CD4-positive, alpha-beta memory T cell (primary cell): Measurements from ENCODE around the gene GCHFR. TPM values are rescaled to one million over a fixed set of nuclear protein-coding genes. Genes with fewer than 3 reads are reported as not detected.

ENCODE experiments used
- CTCF ChIA-PET: fragments of 350-600 bp; sonication (Branson Sonifier 250); formaldehyde crosslinking; loops from one replicate; lab custom pipeline; 2021; ENCODE audit warnings: inconsistent platforms; ENCODE audit not compliant: partially characterized antibody; lab: Charles Lee
- POLR2A ChIA-PET: fragments of 350-600 bp; sonication (Branson Sonifier 250); formaldehyde crosslinking; loops from one replicate; lab custom pipeline; 2021; ENCODE audit not compliant: partially characterized antibody; lab: Charles Lee
- DNase-seq, 5 donors: peaks; one replicate each; pipeline versions ENCODE4 v3.0.0 to v3.0.0-alpha.2; 2020 to 2022; ENCODE audit warnings: mixed read lengths in 1 of 5
- H3K27ac ChIP-seq: one replicate; pipeline ENCODE4 v1.7.0; 2013; ENCODE audit warnings: low read depth, low read length
- H3K27me3 ChIP-seq: 2 replicates; pipeline ENCODE4 v1.7.0; 2013; ENCODE audit warnings: mild to moderate bottlenecking, low read length, moderate library complexity; ENCODE audit not compliant: insufficient read depth
- H3K36me3 ChIP-seq: 2 replicates; pipeline ENCODE4 v1.7.0; 2013; ENCODE audit warnings: mild to moderate bottlenecking, low read length, moderate library complexity; ENCODE audit not compliant: insufficient read depth
- H3K4me1 ChIP-seq: 2 replicates; pipeline ENCODE4 v1.7.0; 2013; ENCODE audit warnings: mild to moderate bottlenecking, low read length, moderate library complexity; ENCODE audit not compliant: insufficient read depth
- H3K4me3 ChIP-seq, 2 donors: one replicate each; pipeline ENCODE4 v1.7.0; 2013; ENCODE audit warnings: low read length in 2 of 2, mild to moderate bottlenecking in 1 of 2
- H3K9me3 ChIP-seq, 2 donors: one replicate each; pipeline ENCODE4 v1.7.0; 2013; ENCODE audit warnings: low read length in 2 of 2, control low read depth in 1 of 2; ENCODE audit not compliant: control insufficient read depth in 1 of 2
- H3K27ac Mint-ChIP-seq, 7 donors: one replicate each; pipeline ENCODE4 v1.8.0; 2020 to 2021; ENCODE audit warnings: mixed read lengths in 7 of 7, mild to moderate bottlenecking in 6 of 7, inconsistent platforms in 3 of 7, moderate library complexity in 3 of 7
- H3K27me3 Mint-ChIP-seq, 2 donors: one replicate each; pipeline ENCODE4 v1.8.0; 2020 to 2021; ENCODE audit warnings: mixed read lengths in 2 of 2
- H3K36me3 Mint-ChIP-seq, 2 donors: one replicate each; pipeline ENCODE4 v1.8.0; 2020 to 2021; ENCODE audit warnings: mixed read lengths in 2 of 2, inconsistent platforms in 1 of 2, mild to moderate bottlenecking in 1 of 2
- H3K4me1 Mint-ChIP-seq, 4 donors: one replicate each; pipeline ENCODE4 v1.8.0; 2020 to 2021; ENCODE audit warnings: mixed read lengths in 4 of 4, mild to moderate bottlenecking in 1 of 4
- H3K4me3 Mint-ChIP-seq, 8 donors: one replicate each; pipeline ENCODE4 v1.8.0; 2020 to 2021; ENCODE audit warnings: mixed read lengths in 8 of 8, mild to moderate bottlenecking in 7 of 8, moderate library complexity in 6 of 8, inconsistent platforms in 3 of 8
- H3K9me3 Mint-ChIP-seq, 8 donors: one replicate each; pipeline ENCODE4 v1.8.0; 2020 to 2021; ENCODE audit warnings: mixed read lengths in 8 of 8, mild to moderate bottlenecking in 5 of 8, inconsistent platforms in 3 of 8, moderate library complexity in 1 of 8
- intact Hi-C: fragments of 100-400 bp; cut with micrococcal nuclease; formaldehyde crosslinking; loops from one replicate; pipeline ENCODE4 v1.15.1; 2023
- polyA plus RNA-seq, 2 donors: library from polyadenylated mRNA; unstranded; fragments of 300-500 nt; fragmentation: Illumina TruSeq; gene quantifications; one replicate each; pipeline ENCODE4 v1.2.3, GENCODE V29; 2021
- total RNA-seq, 2 experiments: library from RNA; stranded (reverse); gene quantifications; one replicate each; pipeline ENCODE4 v1.2.3, GENCODE V29; 2021

GCHFR gene
- total and polyA plus RNA-seq, 4 experiments from 2014 or later, result 21.2 to 115 (median 49.4) TPM

DNA sequence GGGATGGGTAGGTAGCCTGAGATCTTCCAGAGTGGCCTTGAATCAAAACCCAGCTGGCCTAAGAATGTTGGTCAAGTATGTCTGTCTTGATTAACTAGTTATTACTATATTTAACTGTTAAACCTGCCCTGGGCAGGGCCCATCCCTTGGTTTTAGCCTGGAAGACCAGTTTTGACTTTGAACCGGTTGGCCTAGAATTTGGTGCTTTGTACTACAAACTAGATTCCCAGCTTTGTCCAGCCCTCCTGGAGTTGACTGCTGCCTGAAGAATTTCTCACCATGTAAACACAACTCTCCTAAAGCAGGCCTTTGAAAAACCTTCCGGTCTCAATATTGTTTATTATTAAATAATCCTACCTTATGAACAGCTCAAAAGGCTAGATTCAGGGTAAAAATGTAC lies 21.9 kb downstream of the GCHFR start:
- Histone ChIP-seq H3K36me3 (no peaks in the 10 kb centered on the region), H3K27me3 (no peaks in the 10 kb centered on the region), H3K27ac (no peak overlapping the region), H3K4me1 (peaks cover 23% of the 10 kb centered on the region), H3K4me3 (no peak overlapping the region), H3K9me3 (no peaks in the 10 kb centered on the region)
- no peak overlapping the region for H3K27ac Mint-ChIP-seq
- no peak for DNase-seq
- H3K4me1 Mint-ChIP-seq, result peaks cover 20 to 34% (median 27%) of the 10 kb centered on the region in 4 donors
- ChIA-PET POLR2A (no interaction called here), CTCF (interaction anchor here (0.7 to 7.9 kb wide), 9 partner anchors 10 to 196 kb away, joined by 3 to 120 read pairs (median 4); partner anchors contain the start of genes DNAJC17 and ZFYVE19)
- no peaks in the 10 kb centered on the region for H3K27me3 Mint-ChIP-seq
- H3K9me3 Mint-ChIP-seq, result no peaks in the 10 kb centered on the region
- peaks cover 0 to 8% of the 10 kb centered on the region in 2 donors for H3K36me3 Mint-ChIP-seq
- H3K4me3 Mint-ChIP-seq, result no peak overlapping the region
- intact Hi-C loops, result loop anchor here (2.0 kb wide), 1 partner anchor 21 kb away; the partner anchor contains the start of genes DNAJC17 and ZFYVE19

DNA sequence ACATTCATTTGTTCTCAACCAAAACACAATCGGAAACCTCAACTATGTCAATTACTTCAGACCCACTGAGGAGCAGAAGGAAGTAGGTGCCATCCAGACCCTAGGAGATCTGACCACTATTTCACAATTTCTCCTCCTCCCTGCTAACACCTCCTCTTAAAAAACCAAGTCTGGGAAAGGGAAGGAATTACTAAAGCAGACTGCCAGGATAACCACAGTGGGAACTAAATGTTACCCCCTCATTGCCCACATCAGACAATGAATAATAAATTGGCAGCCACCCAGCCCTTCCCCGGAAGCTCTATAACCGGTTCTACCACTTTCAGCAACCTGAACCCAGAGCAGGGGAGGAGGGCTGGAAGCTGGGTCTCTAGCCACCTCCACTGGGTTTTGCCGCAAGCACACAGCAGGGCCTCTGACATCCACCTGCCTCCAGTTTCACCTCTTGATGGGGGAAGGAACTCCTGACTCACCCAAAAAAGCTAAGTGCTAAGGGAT lies 23.5 kb downstream of the GCHFR start:
- H3K4me3 ChIP-seq, result no peak overlapping the region
- ChIA-PET CTCF (interaction anchor here (1.4 to 7.9 kb wide), 5 partner anchors 86 to 198 kb away, joined by 3 to 120 read pairs (median 6); partner anchors contain the start of genes KNL1 and VPS18), POLR2A (interaction anchor here (0.6 to 1.2 kb wide), 5 partner anchors 10 to 93 kb away, joined by 3 to 4 read pairs (median 3); partner anchors contain the start of genes GCHFR and RAD51)
- Mint-ChIP-seq H3K27ac (peak overlapping the region in 5 of 7 donors; percentile 24 to 88 (median 75)), H3K27me3 (no peaks in the 10 kb centered on the region), H3K4me1 (peaks cover 22 to 40% (median 28%) of the 10 kb centered on the region in 4 donors), H3K36me3 (peaks cover 8 to 11% of the 10 kb centered on the region in 2 donors), H3K9me3 (no peaks in the 10 kb centered on the region), H3K4me3 (peak overlapping the region in 6 of 8 donors; percentile 44 to 73 (median 49))
- peak; percentile 41 to 75 (median 45) for DNase-seq
- peaks cover 23% of the 10 kb centered on the region for H3K4me1 ChIP-seq
- no peaks in the 10 kb centered on the region for H3K9me3 ChIP-seq
- H3K27ac ChIP-seq, result no peak overlapping the region
- H3K27me3 ChIP-seq, result no peaks in the 10 kb centered on the region
- intact Hi-C loops, result loop anchor here (2.0 kb wide), 1 partner anchor 19 kb away; the partner anchor contains the start of genes DNAJC17 and ZFYVE19
- H3K36me3 ChIP-seq, result peaks cover 6% of the 10 kb centered on the region

DNA sequence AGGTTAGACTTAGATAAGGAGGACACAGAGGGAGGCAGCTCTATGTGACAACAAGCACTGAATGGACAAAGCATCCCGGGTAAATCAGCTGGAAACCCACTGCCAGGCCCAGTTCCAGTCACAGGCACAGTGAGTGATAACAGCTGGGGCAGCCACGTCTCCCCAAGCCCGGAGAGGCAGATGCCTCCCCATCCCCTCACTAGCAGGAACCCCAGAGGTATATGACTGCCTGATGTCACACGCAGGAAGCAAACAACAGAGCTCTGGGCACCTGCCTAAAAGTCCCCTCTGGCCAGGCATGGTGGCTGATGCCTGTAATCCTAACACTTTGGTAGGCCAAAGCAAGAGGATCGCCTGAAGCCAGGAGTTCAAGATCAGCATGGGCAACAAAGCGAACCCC lies 24.1 kb downstream of the GCHFR start:
- Histone ChIP-seq H3K4me1 (peaks cover 23% of the 10 kb centered on the region), H3K27me3 (no peaks in the 10 kb centered on the region), H3K9me3 (no peaks in the 10 kb centered on the region), H3K27ac (no peak overlapping the region), H3K36me3 (peaks cover 6% of the 10 kb centered on the region), H3K4me3 (no peak overlapping the region)
- Mint-ChIP-seq H3K4me3 (peak overlapping the region in 3 of 8 donors; percentile 45 to 68 (median 53)), H3K27ac (peak overlapping the region in 3 of 7 donors; percentile 12 to 83 (median 75)), H3K27me3 (no peaks in the 10 kb centered on the region), H3K36me3 (peaks cover 7 to 8% of the 10 kb centered on the region in 2 donors), H3K4me1 (peaks cover 20 to 34% (median 25%) of the 10 kb centered on the region in 4 donors), H3K9me3 (no peaks in the 10 kb centered on the region)
- ChIA-PET POLR2A (interaction anchor here (0.7 to 1.2 kb wide), 5 partner anchors 9 to 98 kb away, joined by 3 to 4 read pairs (median 3); partner anchors contain the start of genes DNAJC17, RAD51 and ZFYVE19), CTCF (interaction anchor here (1.4 to 7.9 kb wide), 5 partner anchors 87 to 198 kb away, joined by 3 to 120 read pairs (median 6); partner anchors contain the start of genes KNL1 and VPS18)
- DNase-seq, result no peak
- intact Hi-C loops, result loop anchor here (2.0 kb wide), 1 partner anchor 19 kb away; the partner anchor contains the start of genes DNAJC17 and ZFYVE19

DNA sequence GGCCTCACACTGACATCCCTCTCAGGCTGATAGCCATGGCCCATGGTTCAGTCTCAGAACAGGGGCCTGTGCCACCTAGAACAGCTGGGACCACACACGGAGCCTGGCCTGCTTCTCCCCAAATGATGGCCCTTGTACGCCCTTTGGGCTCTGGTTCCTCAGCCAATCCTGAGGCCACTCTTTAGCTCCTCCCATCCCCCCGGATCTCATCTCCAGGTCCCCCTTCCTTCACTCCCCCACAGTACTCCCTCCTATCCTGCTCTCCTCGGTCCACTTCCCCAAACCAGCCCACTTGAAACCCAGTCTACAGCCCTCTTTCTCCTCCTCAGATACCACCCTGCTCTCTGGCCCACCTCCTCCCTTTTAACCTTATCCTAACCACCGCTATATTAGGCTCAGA lies 25.3 kb downstream of the GCHFR start:
- intact Hi-C loops, result no loop called here
- peaks cover 20 to 31% (median 27%) of the 10 kb centered on the region in 4 donors for H3K4me1 Mint-ChIP-seq
- POLR2A ChIA-PET, result interaction anchor here (0.6 to 1.2 kb wide), 3 partner anchors 18 to 103 kb away, joined by 3 read pairs; partner anchors contain the start of genes DNAJC17, RAD51 and ZFYVE19
- peaks cover 6% of the 10 kb centered on the region for H3K36me3 ChIP-seq
- no peak for DNase-seq
- H3K4me3 ChIP-seq, result no peak overlapping the region
- no peaks in the 10 kb centered on the region for H3K27me3 Mint-ChIP-seq
- H3K9me3 ChIP-seq, result no peaks in the 10 kb centered on the region
- no peak overlapping the region for H3K27ac ChIP-seq
- H3K36me3 Mint-ChIP-seq, result peaks cover 8 to 9% of the 10 kb centered on the region in 2 donors
- H3K27ac Mint-ChIP-seq, result no peak overlapping the region
- CTCF ChIA-PET, result interaction anchor here (2.1 kb wide), 1 partner anchor 197 kb away, joined by 9 read pairs; the partner anchor contains the start of gene KNL1
- H3K4me3 Mint-ChIP-seq, result peak overlapping the region in 3 of 8 donors; percentile 0 to 39 (median 37)
- no peaks in the 10 kb centered on the region for H3K27me3 ChIP-seq
- H3K4me1 ChIP-seq, result peaks cover 23% of the 10 kb centered on the region
- no peaks in the 10 kb centered on the region for H3K9me3 Mint-ChIP-seq

DNA sequence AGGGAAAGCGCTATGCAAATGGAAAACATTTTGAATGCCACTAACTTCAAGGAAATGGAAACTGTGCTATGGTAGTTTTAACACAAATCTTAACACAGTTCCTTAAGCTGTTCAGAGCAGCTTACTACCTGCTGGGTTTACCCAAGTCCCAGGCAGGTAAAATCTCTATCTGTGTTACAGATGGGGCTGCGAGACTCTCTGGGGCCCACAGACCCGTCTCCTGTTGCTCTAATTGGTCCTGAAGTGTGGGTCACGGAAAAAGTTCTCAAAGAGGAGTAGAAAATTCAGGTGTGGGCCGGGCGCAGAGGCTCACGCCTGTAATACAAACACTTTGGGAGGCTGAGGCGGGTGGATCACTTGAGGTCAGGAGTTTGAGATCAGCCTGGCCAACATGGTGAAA lies 26.1 kb downstream of the GCHFR start:
- intact Hi-C loops, result no loop called here
- Mint-ChIP-seq H3K27me3 (no peaks in the 10 kb centered on the region), H3K36me3 (peaks cover 8 to 9% of the 10 kb centered on the region in 2 donors), H3K4me3 (no peak overlapping the region), H3K9me3 (no peaks in the 10 kb centered on the region), H3K4me1 (peaks cover 20 to 31% (median 27%) of the 10 kb centered on the region in 4 donors), H3K27ac (no peak overlapping the region)
- H3K36me3 ChIP-seq, result peaks cover 6% of the 10 kb centered on the region
- no peaks in the 10 kb centered on the region for H3K9me3 ChIP-seq
- H3K27me3 ChIP-seq, result no peaks in the 10 kb centered on the region
- DNase-seq, result no peak
- no peak overlapping the region for H3K4me3 ChIP-seq
- POLR2A ChIA-PET, result no interaction called here
- H3K4me1 ChIP-seq, result peaks cover 23% of the 10 kb centered on the region
- H3K27ac ChIP-seq, result no peak overlapping the region
- CTCF ChIA-PET, result interaction anchor here (0.6 kb wide), 1 partner anchor 8 kb away, joined by 4 read pairs; no protein-coding TSS in a partner anchor

DNA sequence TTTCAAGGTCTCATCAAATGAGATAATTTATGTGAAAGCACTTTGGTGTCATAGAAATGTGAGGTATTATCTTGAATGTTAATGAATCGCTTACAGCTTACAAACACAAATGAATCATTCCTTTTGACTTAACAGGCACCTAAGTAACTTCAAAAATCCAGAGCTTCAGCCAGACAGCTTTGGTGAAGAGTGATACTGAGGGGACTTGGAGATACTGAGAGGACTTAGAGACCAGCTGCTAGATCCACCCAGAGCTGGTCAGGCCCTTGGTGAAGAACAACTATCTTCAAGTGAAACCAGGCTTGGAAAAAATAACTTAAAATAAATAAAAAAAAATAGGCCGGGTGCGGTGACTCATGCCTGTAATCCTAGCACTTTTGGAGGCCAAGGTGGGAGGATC lies 26.9 kb downstream of the GCHFR start:
- H3K9me3 Mint-ChIP-seq, result no peaks in the 10 kb centered on the region
- no peaks in the 10 kb centered on the region for H3K27me3 ChIP-seq
- no peaks in the 10 kb centered on the region for H3K9me3 ChIP-seq
- H3K36me3 ChIP-seq, result peaks cover 6% of the 10 kb centered on the region
- no peak for DNase-seq
- H3K27ac Mint-ChIP-seq, result no peak overlapping the region
- POLR2A ChIA-PET, result interaction anchor here (0.6 kb wide), 1 partner anchor 26 kb away, joined by 3 read pairs; no protein-coding TSS in a partner anchor
- intact Hi-C loops, result no loop called here
- CTCF ChIA-PET, result interaction anchor here (0.6 to 0.8 kb wide), 2 partner anchors 8 to 12 kb away, joined by 3 to 4 read pairs; no protein-coding TSS in a partner anchor
- H3K4me1 Mint-ChIP-seq, result peaks cover 23 to 31% (median 28%) of the 10 kb centered on the region in 4 donors
- H3K27ac ChIP-seq, result no peak overlapping the region
- peaks cover 23% of the 10 kb centered on the region for H3K4me1 ChIP-seq
- no peaks in the 10 kb centered on the region for H3K27me3 Mint-ChIP-seq
- H3K36me3 Mint-ChIP-seq, result peaks cover 8 to 9% of the 10 kb centered on the region in 2 donors
- no peak overlapping the region for H3K4me3 Mint-ChIP-seq
- no peak overlapping the region for H3K4me3 ChIP-seq

DNA sequence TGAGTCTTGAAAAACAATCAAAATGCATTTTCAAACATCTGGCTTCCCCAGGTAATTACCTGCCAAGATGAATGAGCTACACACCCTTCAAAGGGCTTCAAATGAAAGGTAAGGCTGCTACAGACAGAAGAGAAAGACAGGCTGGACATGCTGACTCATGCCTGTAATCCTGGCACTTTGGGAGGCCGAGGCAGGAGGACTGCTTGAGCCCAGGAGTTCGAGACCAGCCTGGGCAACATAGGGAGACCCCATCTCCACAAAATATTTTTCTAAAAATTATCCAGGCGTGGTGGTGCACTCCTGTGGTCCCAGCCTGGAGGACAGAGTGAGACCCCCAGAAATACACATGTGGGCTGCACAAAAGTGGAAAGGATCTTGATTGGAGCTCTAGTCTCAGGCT lies 28.5 kb downstream of the GCHFR start:
- Mint-ChIP-seq H3K9me3 (no peaks in the 10 kb centered on the region), H3K4me3 (no peak overlapping the region), H3K4me1 (peaks cover 18 to 27% (median 24%) of the 10 kb centered on the region in 4 donors), H3K36me3 (peaks cover 8 to 14% of the 10 kb centered on the region in 2 donors), H3K27me3 (no peaks in the 10 kb centered on the region), H3K27ac (no peak overlapping the region)
- Histone ChIP-seq H3K4me1 (peaks cover 14% of the 10 kb centered on the region), H3K27ac (no peak overlapping the region), H3K36me3 (peaks cover 6% of the 10 kb centered on the region), H3K27me3 (no peaks in the 10 kb centered on the region), H3K4me3 (no peak overlapping the region), H3K9me3 (no peaks in the 10 kb centered on the region)
- ChIA-PET POLR2A (interaction anchor here (0.8 kb wide), 1 partner anchor 48 kb away, joined by 3 read pairs; no protein-coding TSS in a partner anchor), CTCF (interaction anchor here (1.6 to 3.0 kb wide), 2 partner anchors 10 kb away, joined by 6 to 9 read pairs; no protein-coding TSS in a partner anchor)
- intact Hi-C loops, result no loop called here
- no peak for DNase-seq
